Keratinocyte (primary cell): ENCODE measurements around the gene TADA2B. TPM values are rescaled to one million over a fixed set of nuclear protein-coding genes. Genes with fewer than 3 reads are reported as not detected.

ENCODE experiments used
- DNase-seq: peaks from one replicate; pipeline ENCODE4 v3.0.0-alpha.2; 2011; ENCODE audit warnings: low read depth, missing footprints, low spot score
- FAIRE-seq: peaks from 2 replicates; lab custom pipeline; 2011; peaks lifted over from hg19 to GRCh38; lab: Jason Lieb, UNC
- H2AFZ ChIP-seq: 2 replicates; pipeline ENCODE4 v1.6.0; 2012; ENCODE audit warnings: low read length, control low read depth, inconsistent platforms; ENCODE audit not compliant: control insufficient read depth
- H3K27ac ChIP-seq: 2 replicates; pipeline ENCODE4 v1.5.1; 2011; ENCODE audit warnings: low read length; ENCODE audit not compliant: control insufficient read depth, insufficient read depth
- H3K27me3 ChIP-seq: 3 replicates; pipeline ENCODE4 v1.6.0; 2011; ENCODE audit warnings: low read length; ENCODE audit not compliant: control insufficient read depth, insufficient read depth; ENCODE audit errors: extremely low read depth
- H3K36me3 ChIP-seq, 2 experiments: 2 replicates in 1 of 2; 3 replicates in 1 of 2; pipeline ENCODE4 v1.5.1; 2011; ENCODE audit warnings: low read length in 2 of 2, mild to moderate bottlenecking in 1 of 2; ENCODE audit not compliant: control insufficient read depth in 2 of 2, insufficient read depth in 2 of 2; ENCODE audit errors: extremely low read depth in 1 of 2
- H3K4me1 ChIP-seq: 3 replicates; pipeline ENCODE4 v1.5.1; 2011; ENCODE audit warnings: low read length; ENCODE audit not compliant: control insufficient read depth, insufficient read depth; ENCODE audit errors: extremely low read depth
- H3K4me2 ChIP-seq: 3 replicates; pipeline ENCODE4 v1.6.0; 2011; ENCODE audit warnings: low read depth, low read length; ENCODE audit not compliant: control insufficient read depth, insufficient read depth; ENCODE audit errors: extremely low read depth
- H3K4me3 ChIP-seq, 3 experiments: fragments of 200-600 bp in 1 of 3; sonication (generic) in 1 of 3; 2 replicates in 2 of 3; 3 replicates in 1 of 3; pipeline ENCODE4 v1.5.1; 2011 to 2016; ENCODE audit warnings: low read length in 3 of 3, mild to moderate bottlenecking in 3 of 3, control low read depth in 2 of 3, inconsistent platforms in 1 of 3, low read depth in 1 of 3, mixed read lengths in 1 of 3, mixed run types in 1 of 3, moderate library complexity in 1 of 3; ENCODE audit not compliant: control insufficient read depth in 2 of 3, insufficient read depth in 2 of 3; ENCODE audit errors: extremely low read depth in 1 of 3
- H3K79me2 ChIP-seq: 2 replicates; pipeline ENCODE4 v1.6.0; 2012; ENCODE audit warnings: low read length; ENCODE audit not compliant: control insufficient read depth, insufficient read depth
- H3K9ac ChIP-seq: 3 replicates; pipeline ENCODE4 v1.6.0; 2011; ENCODE audit warnings: low read length; ENCODE audit not compliant: control insufficient read depth, insufficient read depth; ENCODE audit errors: extremely low read depth
- H3K9me1 ChIP-seq: 3 replicates; pipeline ENCODE4 v1.6.0; 2011; ENCODE audit warnings: low read length; ENCODE audit not compliant: control insufficient read depth, insufficient read depth; ENCODE audit errors: extremely low read depth
- H3K9me3 ChIP-seq: 2 replicates; pipeline ENCODE4 v1.5.1; 2012; ENCODE audit warnings: low read depth, low read length; ENCODE audit not compliant: control insufficient read depth
- H4K20me1 ChIP-seq: 3 replicates; pipeline ENCODE4 v1.6.0; 2011; ENCODE audit warnings: low read length; ENCODE audit not compliant: control insufficient read depth, insufficient read depth; ENCODE audit errors: extremely low read depth
- EZH2 ChIP-seq: IDR thresholded peaks from one replicate; pipeline ENCODE4 v1.6.1; 2012; ENCODE audit warnings: inconsistent platforms, mild to moderate bottlenecking, low read length, moderate library complexity
- dilution Hi-C: fragments of 300-500 bp; cut with MboI; formaldehyde crosslinking; loops from one replicate; pipeline ENCODE4 v1.7.0; 2020; ENCODE audit warnings: low sequenced_read_pairs; ENCODE audit not compliant: extremely low pct_ligation_motif_present
- polyA plus RNA-seq, 5 experiments: library from polyadenylated mRNA; depleted of rRNA in 3 of 5; stranded (reverse) in 3 of 5; stranded (forward) in 1 of 5; unstranded in 1 of 5; fragments of >200 nt; gene quantifications; 1 replicate in 1 of 5; 2 replicates in 3 of 5; 3 replicates in 1 of 5; pipeline versions ENCODE4 v1.2.1 to v1.2.3, GENCODE V29; 2011 to 2012; ENCODE audit warnings: missing spikeins in 2 of 5, low read depth in 1 of 5, low replicate concordance in 1 of 5
- TF ChIP-seq, protein P1 (sequence below), 3 experiments: IDR thresholded peaks in 1 of 3; conservative IDR thresholded peaks in 1 of 3; optimal IDR thresholded peaks in 1 of 3; 2 replicates in 2 of 3; 3 replicates in 1 of 3; pipeline versions ENCODE3 to v1.5.1; 2011; ENCODE audit warnings: low read length in 3 of 3, mild to moderate bottlenecking in 3 of 3, moderate library complexity in 2 of 3, control low read depth in 1 of 3, inconsistent platforms in 1 of 3; ENCODE audit not compliant: insufficient read depth in 2 of 3; ENCODE audit errors: extremely low read depth in 1 of 3

Gene TADA2B
- polyA plus RNA-seq, 1 donor (not counting 4 experiments of a cell fraction or from before 2014, with no cell fraction given), result 5.3 TPM

DNA sequence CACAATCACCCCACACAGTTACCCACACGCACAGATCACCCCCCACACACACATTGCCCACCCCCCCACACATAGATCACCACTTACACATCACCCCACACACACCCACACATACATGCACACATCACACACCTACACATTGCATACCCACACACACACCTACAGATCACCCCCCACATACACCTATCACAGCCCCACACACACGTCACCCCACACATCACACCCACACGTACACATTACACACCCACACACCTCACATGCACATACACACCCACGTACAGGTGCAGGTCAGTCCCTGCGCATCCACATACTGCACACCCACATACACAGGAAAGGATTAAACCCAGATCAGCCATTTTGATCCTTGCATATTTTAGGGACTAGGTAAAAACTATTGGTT is 15.3 kb upstream of the TADA2B start:
- no peak overlapping the region for H3K27ac ChIP-seq
- no peaks in the 10 kb centered on the region for H3K27me3 ChIP-seq
- no peak overlapping the region for H3K4me3 ChIP-seq
- dilution Hi-C loops, result no loop called here
- no peaks in the 10 kb centered on the region for H4K20me1 ChIP-seq
- H2AFZ ChIP-seq, result no peak overlapping the region
- no peak overlapping the region for H3K9ac ChIP-seq
- peaks cover 42 to 48% of the 10 kb centered on the region in 2 experiments for H3K36me3 ChIP-seq
- no peak for DNase-seq
- H3K79me2 ChIP-seq, result no peaks in the 10 kb centered on the region
- H3K4me1 ChIP-seq, result no peaks in the 10 kb centered on the region
- no peaks in the 10 kb centered on the region for H3K9me1 ChIP-seq
- FAIRE-seq, result no peak
- H3K4me2 ChIP-seq, result no peak overlapping the region
- TF ChIP-seq EZH2, result no peak
- TF ChIP-seq, protein P1, sequence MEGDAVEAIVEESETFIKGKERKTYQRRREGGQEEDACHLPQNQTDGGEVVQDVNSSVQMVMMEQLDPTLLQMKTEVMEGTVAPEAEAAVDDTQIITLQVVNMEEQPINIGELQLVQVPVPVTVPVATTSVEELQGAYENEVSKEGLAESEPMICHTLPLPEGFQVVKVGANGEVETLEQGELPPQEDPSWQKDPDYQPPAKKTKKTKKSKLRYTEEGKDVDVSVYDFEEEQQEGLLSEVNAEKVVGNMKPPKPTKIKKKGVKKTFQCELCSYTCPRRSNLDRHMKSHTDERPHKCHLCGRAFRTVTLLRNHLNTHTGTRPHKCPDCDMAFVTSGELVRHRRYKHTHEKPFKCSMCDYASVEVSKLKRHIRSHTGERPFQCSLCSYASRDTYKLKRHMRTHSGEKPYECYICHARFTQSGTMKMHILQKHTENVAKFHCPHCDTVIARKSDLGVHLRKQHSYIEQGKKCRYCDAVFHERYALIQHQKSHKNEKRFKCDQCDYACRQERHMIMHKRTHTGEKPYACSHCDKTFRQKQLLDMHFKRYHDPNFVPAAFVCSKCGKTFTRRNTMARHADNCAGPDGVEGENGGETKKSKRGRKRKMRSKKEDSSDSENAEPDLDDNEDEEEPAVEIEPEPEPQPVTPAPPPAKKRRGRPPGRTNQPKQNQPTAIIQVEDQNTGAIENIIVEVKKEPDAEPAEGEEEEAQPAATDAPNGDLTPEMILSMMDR (optimal IDR thresholded peaks at IDR 0.05 in 1 of 3, IDR thresholded peaks at IDR 0.05 in 1 of 3, conservative IDR thresholded peaks at IDR 0.05 in 1 of 3; ENCODE audit: extremely low read depth in 1 of 3, insufficient read depth in 2 of 3, low read length in 3 of 3), result no peak
- no peaks in the 10 kb centered on the region for H3K9me3 ChIP-seq

DNA sequence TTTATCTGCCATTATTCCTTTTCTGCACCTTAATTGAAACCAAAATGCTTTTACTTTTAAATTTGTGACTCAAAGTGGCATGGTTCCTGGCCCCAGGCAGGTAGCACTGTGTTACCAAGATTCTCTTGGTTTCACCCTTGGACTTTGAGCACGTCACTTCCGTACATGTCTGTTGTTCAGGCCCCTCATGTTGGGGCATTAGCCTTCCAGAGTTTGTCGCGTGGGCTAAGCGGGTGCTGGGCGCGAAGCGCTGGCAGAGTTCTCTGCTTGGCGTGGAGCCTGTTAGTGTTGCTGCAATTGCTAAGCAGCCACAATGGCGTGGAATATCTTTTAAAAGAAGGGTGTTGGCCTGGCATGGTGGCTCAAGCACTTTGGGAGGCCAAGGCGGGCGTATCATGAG is 14.0 kb upstream of the TADA2B start:
- no peak for DNase-seq
- TF ChIP-seq, protein P1 (optimal IDR thresholded peaks at IDR 0.05 in 1 of 3, IDR thresholded peaks at IDR 0.05 in 1 of 3, conservative IDR thresholded peaks at IDR 0.05 in 1 of 3; ENCODE audit: extremely low read depth in 1 of 3, insufficient read depth in 2 of 3, low read length in 3 of 3), result no peak
- no peak for TF ChIP-seq EZH2
- dilution Hi-C loops, result no loop called here
- no peaks in the 10 kb centered on the region for H3K79me2 ChIP-seq
- no peaks in the 10 kb centered on the region for H4K20me1 ChIP-seq
- no peaks in the 10 kb centered on the region for H3K9me1 ChIP-seq
- H3K27me3 ChIP-seq, result no peaks in the 10 kb centered on the region
- H3K4me3 ChIP-seq, result no peak overlapping the region
- H3K36me3 ChIP-seq, result peaks cover 31 to 40% of the 10 kb centered on the region in 2 experiments
- no peak for FAIRE-seq
- no peak overlapping the region for H3K9ac ChIP-seq
- H3K4me1 ChIP-seq, result no peaks in the 10 kb centered on the region
- H3K4me2 ChIP-seq, result no peak overlapping the region
- no peak overlapping the region for H2AFZ ChIP-seq
- no peaks in the 10 kb centered on the region for H3K9me3 ChIP-seq
- H3K27ac ChIP-seq, result no peak overlapping the region
